SK-N-SH (cell line): ENCODE results near the gene CCDC144A. TPM values are rescaled to one million over a fixed set of nuclear protein-coding genes. Genes with fewer than 3 reads are reported as not detected.
"Not testable (repeated sequence)": the region's sequence is repeated elsewhere in the genome, so short reads cannot be mapped to it uniquely, and the experiment has no call there.

Experiments
- CTCF ChIA-PET: fragments of 300-600, 350-600 bp; formaldehyde crosslinking; extraction: SDS; loops from one replicate; lab custom pipeline; 2021; lab: Yijun Ruan, JAX
- POLR2A ChIA-PET: fragments of 350-600 bp; sonication (Branson Sonifier 250); formaldehyde crosslinking; extraction: SDS; loops from one replicate; lab custom pipeline; 2020; ENCODE audit warnings: antibody characterized with exemption, inconsistent platforms; lab: Yijun Ruan, JAX
- DNase-seq: peaks from one replicate; pipeline ENCODE4 v3.0.0; 2012
- H2AFZ ChIP-seq: fragments of 200-600 bp; sonication (generic); 2 replicates; pipeline ENCODE4 v1.8.1; 2016; ENCODE audit warnings: antibody characterized with exemption, mild to moderate bottlenecking, low read depth
- H3F3A ChIP-seq: fragments of 200-600 bp; sonication (generic); replicated peaks from 2 replicates; pipeline ENCODE3; 2016; ENCODE audit warnings: antibody characterized with exemption, mild to moderate bottlenecking; ENCODE audit not compliant: insufficient read depth
- H3K27ac ChIP-seq, 2 experiments: fragments of 200-500 bp in 1 of 2; fragments of 200-600 bp in 1 of 2; sonication (Bioruptor generic) in 1 of 2; sonication (generic), shearing (Covaris generic) in 1 of 2; 2 replicates each; pipeline versions ENCODE4 v1.5.1 to v1.6.1; 2014 to 2016; ENCODE audit warnings: low read depth in 2 of 2, inconsistent platforms in 1 of 2, low read length in 1 of 2, mild to moderate bottlenecking in 1 of 2, mixed read lengths in 1 of 2
- H3K27me3 ChIP-seq: fragments of 200-600 bp; sonication (generic), shearing (Covaris generic); 2 replicates; pipeline ENCODE4 v1.6.1; 2016; ENCODE audit warnings: mixed run types; ENCODE audit not compliant: insufficient read depth
- H3K36me3 ChIP-seq, 2 experiments: fragments of 200-500 bp in 1 of 2; fragments of 200-600 bp in 1 of 2; sonication (Bioruptor generic) in 1 of 2; sonication (generic) in 1 of 2; replicated peaks in 1 of 2; 2 replicates each; pipeline versions ENCODE3 to v1.5.1; 2014 to 2016; ENCODE audit warnings: low read length in 1 of 2, mild to moderate bottlenecking in 1 of 2; ENCODE audit not compliant: insufficient read depth in 2 of 2, control insufficient read depth in 1 of 2
- H3K4me1 ChIP-seq, 2 experiments: fragments of 200-500 bp in 1 of 2; fragments of 200-600 bp in 1 of 2; sonication (Bioruptor generic) in 1 of 2; sonication (generic), shearing (Covaris generic) in 1 of 2; 2 replicates each; pipeline versions ENCODE4 v1.5.1 to v1.6.1; 2014 to 2016; ENCODE audit warnings: low read depth in 1 of 2, low read length in 1 of 2, mixed run types in 1 of 2; ENCODE audit not compliant: insufficient read depth in 2 of 2, control insufficient read depth in 1 of 2
- H3K4me2 ChIP-seq: fragments of 200-600 bp; sonication (generic), shearing (Covaris generic); 2 replicates; pipeline ENCODE4 v1.6.1; 2017; ENCODE audit warnings: mixed run types
- H3K4me3 ChIP-seq, 2 experiments: fragments of 200-500 bp in 1 of 2; fragments of 200-600 bp in 1 of 2; sonication (Bioruptor generic) in 1 of 2; sonication (generic), shearing (Covaris generic) in 1 of 2; 2 replicates each; pipeline versions ENCODE4 v1.5.1 to v1.8.1; 2014 to 2016; ENCODE audit warnings: low read depth in 2 of 2, inconsistent platforms in 1 of 2, low read length in 1 of 2, mild to moderate bottlenecking in 1 of 2, mixed read lengths in 1 of 2, moderate library complexity in 1 of 2
- H3K79me2 ChIP-seq: fragments of 200-600 bp; sonication (generic); 2 replicates; pipeline ENCODE4 v1.8.1; 2017; ENCODE audit warnings: mild to moderate bottlenecking; ENCODE audit not compliant: insufficient read depth
- H3K9ac ChIP-seq: fragments of 200-600 bp; sonication (generic); 2 replicates; pipeline ENCODE4 v1.6.1; 2017; ENCODE audit warnings: mixed run types
- H3K9me2 ChIP-seq: fragments of 200-600 bp; sonication (generic); 2 replicates; pipeline ENCODE4 v1.6.1; 2017; ENCODE audit warnings: mixed run types
- H3K9me3 ChIP-seq: fragments of 200-600 bp; sonication (generic); 2 replicates; pipeline ENCODE4 v1.6.1; 2017; ENCODE audit warnings: mixed run types, mild to moderate bottlenecking, moderate library complexity
- H4K20me1 ChIP-seq: fragments of 200-600 bp; sonication (generic); 2 replicates; pipeline ENCODE4 v1.6.1; 2017; ENCODE audit warnings: mild to moderate bottlenecking, mixed run types; ENCODE audit not compliant: insufficient read depth
- WGBS: methylation state at CpG from one replicate; pipeline ENCODE4 v1.1.6; 2017; ENCODE audit warnings: low lambda C conversion rate; 5-methylcytosine and 5-hydroxymethylcytosine counted together
- polyA plus RNA-seq, 3 experiments: library from polyadenylated mRNA; depleted of rRNA; stranded (reverse); fragments of >200 nt; gene quantifications; 2 replicates each; pipeline ENCODE4 v1.2.3, GENCODE V29; 2012

The CCDC144A gene
- polyA plus RNA-seq, 1 of the 3 experiments (the other 2 are of a cell fraction) = 0.02 TPM

DNA sequence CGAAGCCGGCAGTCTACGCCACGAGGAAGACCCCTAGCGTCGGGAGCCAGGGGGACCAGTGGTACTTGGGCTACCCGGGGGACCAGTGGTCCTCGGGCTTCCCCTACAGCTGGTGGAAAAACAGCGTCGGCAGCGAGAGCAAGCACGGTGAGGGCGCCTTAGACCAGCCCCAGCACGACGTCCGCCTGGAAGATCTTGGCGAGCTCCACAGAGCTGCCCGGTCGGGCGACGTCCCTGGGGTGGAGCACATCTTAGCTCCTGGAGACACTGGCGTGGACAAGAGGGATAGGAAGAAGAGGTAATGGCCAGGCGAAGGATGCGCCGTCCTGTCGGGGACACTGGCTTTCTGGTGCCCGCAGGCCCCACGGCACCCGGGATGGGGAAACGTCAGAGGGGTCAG, 406 bp downstream of the CCDC144A start:
- CTCF ChIA-PET = interaction anchor here (1.3 kb wide), 1 partner anchor 101 kb away, joined by 3 read pairs; no protein-coding TSS in a partner anchor
- DNase-seq, H3K4me3 ChIP-seq, H3K9me3 ChIP-seq, H3K79me2 ChIP-seq, POLR2A ChIA-PET, H2AFZ ChIP-seq, H3K27ac ChIP-seq, H3K36me3 ChIP-seq, H3K27me3 ChIP-seq, H3F3A ChIP-seq, H3K4me2 ChIP-seq, H3K9ac ChIP-seq, H3K9me2 ChIP-seq, H3K4me1 ChIP-seq, H4K20me1 ChIP-seq: not testable (repeated sequence)
- WGBS = 79% methylated on average over 22 of the region's 30 CpGs

DNA sequence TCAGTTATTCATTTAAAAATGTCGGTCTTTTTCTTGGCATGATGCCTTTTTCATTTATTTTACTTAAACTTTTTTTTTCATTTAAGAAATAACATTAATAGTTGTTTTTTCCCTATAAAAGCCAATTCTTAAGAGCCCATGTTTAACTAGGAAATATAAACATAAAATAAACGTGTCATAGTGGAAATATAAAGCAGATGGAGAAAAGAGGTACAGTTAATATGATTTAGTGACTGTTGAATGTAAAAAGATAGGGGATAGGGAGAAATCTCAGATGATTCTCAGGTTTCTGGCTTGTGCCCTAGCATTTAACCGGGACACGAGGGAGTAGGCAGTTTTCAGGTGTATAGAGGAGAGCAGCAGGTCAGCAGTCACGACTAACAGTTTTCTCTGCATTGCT, 7.6 kb downstream of the CCDC144A start:
- H3K9me2 ChIP-seq, H3K79me2 ChIP-seq, H3K9me3 ChIP-seq, H3K9ac ChIP-seq, H3F3A ChIP-seq, H3K4me1 ChIP-seq, H3K27me3 ChIP-seq, H3K4me2 ChIP-seq, H3K4me3 ChIP-seq, DNase-seq, H2AFZ ChIP-seq, POLR2A ChIA-PET, H3K27ac ChIP-seq, H4K20me1 ChIP-seq, CTCF ChIA-PET, H3K36me3 ChIP-seq: not testable (repeated sequence)
- 13% methylated on average over 5 of the region's 5 CpGs for WGBS

DNA sequence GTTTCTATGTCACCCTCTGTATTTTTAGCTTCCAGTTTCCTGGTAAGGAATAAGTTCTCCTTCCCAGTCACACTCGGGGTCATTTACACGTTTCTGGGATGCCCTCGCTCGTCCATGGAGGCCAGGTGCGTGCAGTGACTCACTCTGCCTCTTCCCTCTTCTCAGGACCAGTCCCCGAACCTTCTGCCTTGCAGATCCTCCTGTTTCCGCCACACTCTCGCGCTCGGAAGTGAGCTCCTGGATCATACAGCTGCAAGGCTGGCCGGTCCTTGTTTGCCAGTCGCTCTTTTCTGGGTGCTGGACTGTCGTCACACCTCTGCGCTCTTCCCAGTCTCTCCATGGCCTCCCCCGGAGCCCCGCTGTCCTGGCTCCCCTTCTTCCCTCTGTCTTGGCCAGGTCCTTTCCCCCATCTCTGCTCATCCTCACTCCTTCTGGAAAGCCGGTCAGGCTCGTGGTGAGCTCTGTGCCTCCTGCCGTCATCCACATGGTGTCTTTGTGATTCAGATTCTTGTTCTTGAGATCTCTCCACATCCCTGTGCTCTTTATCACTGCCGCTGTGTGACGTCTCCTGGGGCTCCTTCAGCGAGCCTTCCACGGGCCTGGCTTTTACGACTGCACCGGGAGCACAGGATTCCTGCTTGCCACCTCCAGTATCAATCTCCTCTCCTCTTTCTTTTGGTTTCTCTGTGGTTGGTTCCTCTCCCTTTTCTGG, 55.6 kb downstream of the CCDC144A start:
- POLR2A ChIA-PET, H3K79me2 ChIP-seq, H3K27me3 ChIP-seq, H3K4me3 ChIP-seq, H3K9me3 ChIP-seq, H3K4me2 ChIP-seq, H3K4me1 ChIP-seq, H3F3A ChIP-seq, CTCF ChIA-PET, H3K36me3 ChIP-seq, H3K9me2 ChIP-seq, H3K9ac ChIP-seq, H3K27ac ChIP-seq, H4K20me1 ChIP-seq, H2AFZ ChIP-seq: not testable (repeated sequence)
- peak; percentile 1 for DNase-seq
- WGBS = 8% methylated on average over 22 of the region's 25 CpGs

DNA sequence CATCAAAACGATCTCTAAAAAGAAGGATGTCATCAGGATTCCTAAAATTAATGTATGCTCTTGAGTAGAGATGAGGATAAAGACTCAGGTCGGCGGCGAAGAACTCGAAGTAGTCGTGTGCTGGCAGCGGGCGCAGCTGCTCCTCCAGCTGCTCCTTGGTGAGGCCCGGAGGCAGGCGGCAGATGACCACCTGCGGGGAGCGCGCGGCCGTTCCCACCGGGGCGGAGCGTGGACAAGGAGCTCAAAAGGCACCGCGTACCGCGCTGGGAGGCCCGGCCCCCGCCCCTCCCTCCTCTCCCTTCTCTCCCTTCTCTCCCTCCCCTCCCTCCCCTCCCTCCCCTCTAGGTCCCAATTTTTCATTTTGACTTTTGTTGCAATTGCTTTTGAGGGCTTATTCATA, 56.5 kb downstream of the CCDC144A start:
- H3K4me2 ChIP-seq, H3K27ac ChIP-seq, H3K4me1 ChIP-seq, CTCF ChIA-PET, H3F3A ChIP-seq, H4K20me1 ChIP-seq, H3K9ac ChIP-seq, H3K27me3 ChIP-seq, H3K4me3 ChIP-seq, DNase-seq, H3K9me3 ChIP-seq, H3K9me2 ChIP-seq, POLR2A ChIA-PET, H3K36me3 ChIP-seq, H2AFZ ChIP-seq, H3K79me2 ChIP-seq: not testable (repeated sequence)
- WGBS = 16% methylated on average over 22 of the region's 24 CpGs

DNA sequence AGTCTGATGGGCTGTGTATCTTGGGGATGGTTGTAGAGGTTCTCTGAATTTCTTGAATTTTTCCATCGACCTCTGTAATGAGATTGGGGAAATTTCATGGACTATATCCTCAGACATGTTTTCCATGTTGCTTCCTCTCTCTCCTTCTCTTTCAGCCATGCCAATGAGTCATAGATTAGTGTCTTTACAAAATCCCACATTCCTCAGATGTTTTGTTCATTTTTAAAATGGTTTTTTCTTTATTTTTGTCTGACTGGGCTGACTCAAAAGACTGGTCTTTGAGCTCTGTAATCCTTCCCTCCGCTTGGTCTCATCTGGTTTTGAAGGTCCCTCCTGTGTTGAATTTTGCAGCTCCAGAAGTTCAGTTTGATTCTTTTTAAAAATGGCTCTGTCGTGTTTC, 60.5 kb downstream of the CCDC144A start:
- H3F3A ChIP-seq, H3K36me3 ChIP-seq, H4K20me1 ChIP-seq, H3K9me3 ChIP-seq, DNase-seq, POLR2A ChIA-PET, H3K4me1 ChIP-seq, CTCF ChIA-PET, H3K4me2 ChIP-seq, H3K79me2 ChIP-seq, H3K27ac ChIP-seq, H2AFZ ChIP-seq, H3K9me2 ChIP-seq, H3K4me3 ChIP-seq, H3K9ac ChIP-seq, H3K27me3 ChIP-seq: not testable (repeated sequence)
- WGBS = 25% methylated on average over 3 of the region's 3 CpGs
